COR-L47 (cell line): ENCODE measurements around the gene DHRS13.
"Not testable (repeated sequence)": the region's sequence is repeated elsewhere in the genome, so short reads cannot be mapped to it uniquely, and the experiment has no call there.

ENCODE experiments used
- DNase-seq: peaks from one replicate; lab custom pipeline; 2025; lab: John Stamatoyannopoulos, UW

Gene DHRS13

GRCh38 chr17:28903546-28903841 lies 615 bp upstream of the DHRS13 start:
- not testable (repeated sequence) for DNase-seq

DNA sequence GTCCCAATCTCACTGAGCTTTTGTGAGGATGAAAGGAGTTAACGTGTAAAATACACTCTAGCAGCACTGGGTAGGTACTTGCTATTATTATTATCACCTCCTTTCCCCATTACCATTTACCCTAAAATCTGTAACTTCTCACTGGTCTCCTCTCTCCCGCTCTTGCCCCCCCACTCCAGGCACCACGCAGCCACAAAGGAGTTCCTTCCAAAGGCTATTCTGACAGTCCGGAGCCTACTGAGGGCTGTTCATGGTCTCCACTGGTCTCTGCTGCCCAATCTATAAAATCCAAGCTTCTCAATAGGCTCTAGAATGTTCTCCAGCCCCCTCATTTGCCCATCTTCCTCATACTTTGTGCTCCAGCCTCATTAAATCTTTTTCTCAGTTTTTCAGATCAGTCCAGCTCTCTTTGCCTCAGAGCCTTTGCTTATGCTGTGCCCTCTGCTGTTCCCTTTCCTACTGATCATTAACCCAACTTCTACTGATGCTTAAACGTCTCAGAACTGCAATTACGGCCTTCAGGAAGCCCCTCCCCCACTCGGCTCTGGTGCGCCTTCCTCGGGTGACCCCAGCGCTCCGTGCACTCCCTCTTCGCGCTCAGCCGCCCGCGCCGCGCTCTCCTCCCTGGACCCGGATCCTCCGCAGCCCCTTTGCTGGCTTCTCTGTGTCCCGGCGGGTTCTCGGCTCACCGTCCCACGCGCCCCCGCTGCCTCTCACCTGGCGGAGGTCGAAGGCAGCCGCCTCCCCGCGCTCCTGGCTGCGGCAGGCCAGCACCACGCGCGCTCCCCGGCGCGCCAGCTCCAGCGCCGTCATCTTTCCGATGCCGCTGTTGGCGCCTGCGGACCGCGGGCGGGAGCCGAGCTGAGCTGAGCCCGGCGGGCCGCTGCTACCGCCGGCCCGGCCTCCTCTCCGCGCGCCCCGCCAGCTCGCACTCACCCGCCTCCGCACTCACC lies 737 bp downstream of the DHRS13 start:
- DNase-seq: peak; percentile 70

DNA sequence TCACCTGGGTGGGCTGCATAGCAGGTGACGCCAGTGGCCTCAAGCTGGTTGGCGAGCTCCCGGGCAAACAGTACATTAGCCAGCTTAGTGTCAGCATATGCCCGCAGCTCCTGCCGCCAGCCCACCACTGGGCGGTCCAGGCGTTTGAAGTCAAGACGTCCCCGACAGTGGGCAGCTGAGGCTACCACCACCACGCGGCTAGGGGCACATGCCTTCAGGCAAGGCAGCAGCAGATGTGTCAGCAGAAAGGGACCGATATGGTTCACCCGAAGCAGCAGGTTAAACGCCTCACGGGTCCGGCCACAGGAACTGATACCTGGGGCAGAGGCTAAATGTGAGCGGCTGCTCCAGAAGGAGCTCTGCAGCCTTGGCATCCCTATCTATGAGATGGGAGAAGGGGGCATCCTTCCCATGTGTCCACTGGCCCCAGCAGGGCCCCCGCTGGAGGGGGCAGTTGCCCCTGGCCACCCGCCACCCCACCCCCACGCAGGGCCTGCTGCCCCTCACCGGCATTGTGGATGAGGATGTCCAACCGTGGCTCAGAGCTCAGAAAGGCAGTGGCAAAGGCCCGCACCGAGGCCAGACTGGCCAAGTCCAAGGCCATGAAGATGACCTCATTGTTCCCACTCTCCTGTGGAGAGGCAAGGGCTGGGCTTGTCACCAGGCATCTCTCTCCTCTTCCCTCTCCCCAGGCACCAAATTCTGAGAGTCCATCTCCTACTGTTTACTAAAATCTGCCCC lies 1.7 kb downstream of the DHRS13 start:
- DNase-seq: no peak

- DNase-seq: no peak
Measured at GRCh38 chr17:28899212-28899815, 3.6 kb downstream of the DHRS13 start.

GRCh38 chr17:28898527-28898955 lies 4.3 kb downstream of the DHRS13 start:
- no peak for DNase-seq

GRCh38 chr17:28897769-28898526 lies 4.9 kb downstream of the DHRS13 start:
- no peak for DNase-seq

DNA sequence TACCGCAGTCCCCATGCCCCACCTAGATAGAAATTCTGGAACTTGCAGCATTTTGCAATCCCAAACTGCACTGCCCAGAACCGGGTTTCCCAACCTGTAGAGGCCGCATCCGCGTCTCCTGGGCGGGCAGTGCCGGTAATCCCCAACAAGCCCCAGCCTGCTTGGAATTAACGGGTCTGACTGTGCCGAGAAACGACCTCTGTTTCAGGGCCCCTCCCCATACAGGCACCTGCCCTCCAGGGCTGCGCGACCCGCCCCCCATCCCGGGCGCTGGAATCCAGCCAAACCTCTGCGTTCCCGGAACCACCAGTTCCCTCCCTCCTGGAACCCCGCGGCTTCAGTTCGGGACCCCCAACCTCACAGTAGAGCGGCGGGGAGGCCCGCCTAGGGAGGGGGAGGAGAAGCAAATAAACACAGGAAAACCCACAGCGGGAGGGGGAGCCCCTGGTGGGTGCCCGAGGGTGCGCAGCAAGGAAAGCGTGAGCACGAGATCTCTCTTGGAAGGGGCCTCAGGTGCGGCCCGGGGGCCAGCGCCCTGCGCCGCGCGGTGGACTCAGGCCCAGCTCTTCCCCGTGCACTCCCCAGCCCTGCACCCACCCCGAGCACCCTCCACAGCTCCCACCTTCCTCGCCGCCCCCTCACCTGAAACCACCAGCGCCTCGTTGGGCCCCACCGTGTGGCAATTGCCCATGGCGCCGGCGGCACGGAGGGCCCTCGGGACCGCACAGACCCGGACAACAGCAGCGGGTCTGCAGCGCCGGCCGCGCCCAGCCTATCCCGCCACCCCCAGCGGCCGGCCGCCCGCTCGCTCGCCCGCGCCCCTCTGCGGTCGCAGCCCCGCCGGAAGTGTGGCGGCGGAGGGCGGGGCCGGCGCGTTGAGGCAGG lies 5.8 kb downstream of the DHRS13 start, which contains the start of gene FLOT2:
Gene FLOT2, minus strand, starts transcription at position 850 of the 885 bp plus-strand sequence. Its CDS starts 159 bp downstream, at position 691.
- peak; percentile 77 for DNase-seq

- DNase-seq: no peak
Measured at GRCh38 chr17:28896491-28896883, 6.4 kb downstream of the DHRS13 start.

GRCh38 chr17:28895794-28896447 lies 7.0 kb downstream of the DHRS13 start:
- no peak for DNase-seq

DNA sequence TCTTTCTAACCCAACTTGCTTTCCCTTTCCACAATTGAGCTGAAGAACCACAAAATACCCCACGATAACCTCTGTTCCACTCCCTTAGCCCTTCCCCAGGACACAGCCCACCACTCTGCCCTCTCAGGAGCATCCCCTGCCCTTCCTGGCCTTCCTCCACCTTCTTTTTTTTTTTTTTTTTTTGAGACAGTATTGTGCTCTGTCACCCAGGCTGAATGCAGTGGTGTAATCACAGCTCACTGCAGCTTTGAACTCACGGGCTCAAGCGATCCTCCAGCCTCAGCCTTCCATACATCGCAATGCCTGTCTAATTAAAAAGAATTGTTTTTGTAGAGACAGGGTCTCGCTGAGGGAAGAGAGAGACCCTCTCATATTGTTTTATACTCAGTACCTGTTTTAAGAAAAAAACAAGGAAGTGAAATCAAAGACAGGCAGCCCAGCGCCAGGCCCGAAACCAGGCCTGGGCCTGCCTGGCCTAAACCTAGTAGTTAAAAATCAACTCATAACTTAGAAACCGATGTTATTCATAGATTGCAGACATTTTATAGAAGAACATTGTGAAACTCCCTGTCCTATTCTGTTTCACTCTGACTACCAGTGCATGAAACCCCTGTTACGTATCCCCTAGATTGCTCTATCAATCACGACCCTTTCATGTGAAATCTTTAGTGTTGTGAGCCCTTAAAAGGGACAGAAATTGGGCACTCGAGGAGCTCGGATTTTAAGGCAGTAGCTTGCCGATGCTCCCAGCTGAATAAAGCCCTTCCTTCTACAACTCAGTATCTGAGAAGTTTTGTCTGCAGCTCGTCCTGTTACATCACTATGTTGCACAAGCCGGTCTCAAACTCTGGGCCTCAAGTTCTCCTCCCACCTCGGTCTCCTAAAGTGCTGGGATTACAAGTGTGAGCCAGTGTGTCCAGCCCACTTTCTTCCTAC lies 9.4 kb downstream of the DHRS13 start:
- not testable (repeated sequence) for DNase-seq

GRCh38 chr17:28892024-28892423 lies 10.9 kb downstream of the DHRS13 start:
- DNase-seq: no peak

DNA sequence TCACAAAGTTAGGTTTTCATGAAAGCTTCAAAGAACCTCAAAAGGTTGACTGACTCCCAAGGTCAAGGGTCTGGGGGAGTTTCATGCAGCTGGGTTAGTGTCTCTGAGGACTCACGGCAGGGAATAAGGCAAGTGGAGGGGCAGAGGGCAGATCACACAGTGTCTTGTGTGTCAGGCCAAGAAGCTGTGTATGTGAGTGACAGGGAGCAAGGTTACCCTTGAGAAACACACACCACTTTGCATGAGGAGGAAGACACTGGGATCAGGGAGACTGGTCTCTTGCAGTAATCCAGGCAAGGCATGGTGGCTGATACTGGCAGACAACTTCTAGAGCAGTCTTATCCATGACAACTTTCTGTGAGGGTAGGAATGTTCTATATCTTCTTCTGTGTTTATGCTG lies 11.7 kb downstream of the DHRS13 start:
- no peak for DNase-seq

GRCh38 chr17:28889996-28890395 lies 12.9 kb downstream of the DHRS13 start:
- DNase-seq: no peak

DNA sequence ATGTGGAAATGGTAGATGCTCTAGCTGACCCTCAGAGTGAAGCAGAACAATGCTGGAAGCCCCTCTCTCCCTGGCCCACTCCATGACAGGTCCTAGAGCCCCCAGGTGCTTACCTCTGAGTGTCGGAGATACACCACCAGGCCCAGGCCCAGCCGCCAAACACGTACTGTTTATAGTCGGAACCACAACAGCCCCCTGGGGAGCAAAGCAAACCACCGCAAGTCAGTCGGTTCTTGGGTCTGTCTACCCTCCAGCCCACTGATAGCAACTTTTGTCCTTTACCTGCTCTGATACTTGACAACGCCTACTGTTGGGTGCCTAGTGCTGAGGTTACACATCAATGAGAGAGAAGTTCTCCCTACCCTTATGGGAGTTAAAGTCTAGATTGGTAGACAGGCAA lies 14.0 kb downstream of the DHRS13 start:
- no peak for DNase-seq

- DNase-seq: no peak
Measured at GRCh38 chr17:28887871-28888471, 14.9 kb downstream of the DHRS13 start.

DNA sequence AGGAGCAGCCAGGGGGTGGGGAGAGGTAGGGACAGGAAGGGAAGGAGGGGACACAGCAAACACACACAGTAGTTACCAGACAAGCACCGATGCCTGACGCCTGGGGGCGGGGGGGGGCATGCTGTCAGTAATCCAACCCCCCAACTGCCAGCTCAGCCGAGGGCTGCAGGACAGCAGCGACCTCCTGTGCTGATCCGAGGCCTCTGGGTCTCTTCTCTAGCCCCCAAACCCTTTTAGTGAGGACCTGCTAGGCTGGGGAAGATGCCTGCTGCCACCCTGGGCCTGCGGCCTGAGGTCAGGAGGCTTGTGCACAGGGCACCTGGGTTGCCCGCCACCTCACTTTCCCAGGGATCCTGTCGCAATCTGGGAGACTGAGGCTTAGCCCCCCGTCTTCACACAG lies 16.9 kb downstream of the DHRS13 start:
- DNase-seq: no peak

- DNase-seq: no peak
Measured at GRCh38 chr17:28885363-28885762, 17.5 kb downstream of the DHRS13 start.

DNA sequence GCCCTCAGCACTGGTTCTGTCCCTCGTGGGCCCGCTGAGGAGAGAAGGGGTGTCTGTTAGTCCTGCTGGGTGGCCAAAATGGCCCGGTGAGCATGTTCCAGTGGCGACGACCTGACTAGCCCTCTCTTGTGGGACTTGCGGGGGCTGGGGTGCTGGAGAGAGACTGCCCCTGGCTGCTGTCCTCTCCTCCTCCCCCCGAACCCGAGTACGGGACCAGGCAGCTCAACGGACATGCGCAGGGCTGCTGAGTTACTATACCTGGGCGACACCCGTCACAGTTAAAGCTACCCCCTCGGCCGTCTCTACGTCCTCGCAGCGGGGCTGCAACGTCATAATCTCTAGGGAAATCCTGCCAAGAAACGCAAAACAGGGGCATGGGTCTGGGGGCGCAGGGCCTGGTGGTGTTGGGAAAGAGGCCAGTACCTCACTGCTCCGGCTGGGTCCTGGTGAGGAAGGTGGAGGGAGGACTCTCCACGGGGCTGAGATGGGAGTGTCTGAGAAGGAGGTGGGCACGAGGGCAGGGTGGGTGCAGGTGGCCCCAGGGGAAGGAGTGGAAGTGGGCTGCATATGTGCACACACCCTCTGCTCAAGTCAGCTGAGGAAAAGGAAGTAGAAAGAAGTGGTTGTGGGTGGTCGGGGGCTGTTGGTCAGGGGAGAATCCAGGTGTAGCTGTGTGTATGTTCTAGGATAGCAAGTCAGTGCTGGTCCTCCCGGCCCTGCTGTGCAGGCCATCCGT lies 18.7 kb downstream of the DHRS13 start:
- DNase-seq: no peak
